HG02970 (cell line): ENCODE results near the gene DNAAF3.
A peak's percentile ranks its signal among the peaks of the same experiment; 100 is the strongest.
"Not testable (repeated sequence)": the region's sequence is repeated elsewhere in the genome, so short reads cannot be mapped to it uniquely, and the experiment has no call there.

Experiments
- ATAC-seq: cut with Tn5 transposase; IDR thresholded peaks from one replicate; pipeline ENCODE4 v1.9.1; 2021; ENCODE audit warnings: mild to moderate bottlenecking, moderate library complexity, moderate number of reproducible peaks; ENCODE audit not compliant: unreplicated experiment, low FRiP score

DNAAF3 gene

DNA sequence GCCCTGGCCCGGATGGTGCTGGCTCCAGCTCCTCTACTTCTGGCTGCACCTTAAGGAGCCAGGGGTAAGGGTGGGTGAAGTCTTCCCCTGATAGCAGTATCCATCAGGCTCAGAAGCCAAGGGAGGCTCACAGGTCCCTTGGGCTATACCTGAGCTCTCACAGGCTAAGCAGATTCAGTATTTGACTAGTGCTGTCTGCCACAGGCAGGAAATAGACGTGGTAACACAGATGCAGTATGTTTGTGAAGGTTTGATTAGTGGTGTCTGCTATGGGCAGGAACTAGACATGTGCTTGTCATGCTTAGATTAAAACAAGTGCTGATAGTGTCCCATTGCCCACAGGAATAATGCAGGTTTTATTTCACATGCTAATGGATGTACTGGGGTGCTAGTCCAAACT, 9.7 kb upstream of the DNAAF3 start:
- ATAC-seq, result no peak

DNA sequence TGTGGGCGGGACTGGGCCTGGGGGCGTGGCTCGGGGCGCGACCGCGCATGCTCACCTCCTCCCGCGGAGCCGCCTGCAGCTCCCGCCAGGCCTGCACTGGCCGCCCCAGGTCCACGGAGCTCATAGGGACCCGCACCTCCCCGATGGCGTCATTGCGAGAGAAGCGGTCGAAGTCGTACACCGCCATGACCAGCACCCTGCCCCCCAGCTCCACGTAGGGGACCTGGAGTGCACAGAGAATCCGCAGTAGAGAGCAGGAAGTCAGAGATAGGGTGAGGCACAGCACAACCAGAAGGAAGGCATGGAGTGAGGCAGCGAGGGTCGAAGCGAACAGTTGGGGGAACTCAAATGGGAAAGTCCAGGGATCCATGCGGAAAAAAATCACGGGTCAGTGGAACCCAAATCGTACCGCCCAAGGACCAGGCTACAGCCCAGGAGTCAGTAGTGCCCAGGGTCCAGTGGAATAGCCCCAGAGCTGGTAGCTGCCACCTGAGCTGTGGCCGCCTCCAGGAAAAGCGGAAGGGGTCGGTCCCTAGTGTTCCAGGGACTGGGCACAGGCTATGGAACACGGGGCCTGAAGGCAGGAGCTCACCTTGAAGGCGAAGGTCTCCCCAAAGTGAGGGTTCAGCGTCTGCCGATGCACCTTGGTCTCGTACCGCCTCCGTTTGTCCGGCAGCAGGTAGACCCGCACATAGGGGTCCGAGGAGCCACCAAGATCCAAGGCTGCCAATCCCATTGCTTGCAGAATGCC, 8.9 kb upstream of the DNAAF3 start:
- ATAC-seq, result no peak

DNA sequence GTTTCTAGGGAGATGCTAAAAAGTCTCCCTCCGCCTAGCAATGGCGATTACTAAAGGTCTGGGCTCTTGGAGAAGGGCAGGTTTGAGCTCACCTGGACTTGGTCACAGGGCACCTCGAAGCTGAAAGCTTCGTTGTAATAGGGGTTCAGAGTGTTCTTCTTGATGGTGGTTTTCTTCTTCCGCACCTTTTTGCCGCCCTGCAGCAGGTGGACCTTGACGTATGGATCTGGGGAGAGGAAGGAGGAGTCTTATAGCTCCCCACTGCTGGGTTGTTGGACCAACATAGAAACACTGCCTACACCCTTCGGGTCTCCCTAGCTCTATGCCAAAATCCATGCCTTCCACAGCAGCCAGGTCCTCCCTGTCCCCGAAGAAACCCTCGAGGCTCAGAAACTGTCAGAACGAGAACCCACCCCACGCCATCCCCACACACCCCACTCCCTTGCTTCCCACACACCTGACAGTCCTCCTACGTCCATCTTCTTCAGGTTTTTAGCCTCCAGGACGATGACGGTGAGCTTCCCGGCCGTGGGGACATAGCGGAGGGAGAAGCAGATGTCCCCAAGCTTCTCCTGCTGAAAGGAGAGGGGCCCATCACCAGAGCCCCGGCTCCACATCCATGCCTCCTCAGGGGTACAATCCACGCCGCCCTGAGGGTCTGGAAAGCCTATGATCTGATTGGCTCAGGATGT, 8.2 kb upstream of the DNAAF3 start:
- ATAC-seq, result no peak

DNA sequence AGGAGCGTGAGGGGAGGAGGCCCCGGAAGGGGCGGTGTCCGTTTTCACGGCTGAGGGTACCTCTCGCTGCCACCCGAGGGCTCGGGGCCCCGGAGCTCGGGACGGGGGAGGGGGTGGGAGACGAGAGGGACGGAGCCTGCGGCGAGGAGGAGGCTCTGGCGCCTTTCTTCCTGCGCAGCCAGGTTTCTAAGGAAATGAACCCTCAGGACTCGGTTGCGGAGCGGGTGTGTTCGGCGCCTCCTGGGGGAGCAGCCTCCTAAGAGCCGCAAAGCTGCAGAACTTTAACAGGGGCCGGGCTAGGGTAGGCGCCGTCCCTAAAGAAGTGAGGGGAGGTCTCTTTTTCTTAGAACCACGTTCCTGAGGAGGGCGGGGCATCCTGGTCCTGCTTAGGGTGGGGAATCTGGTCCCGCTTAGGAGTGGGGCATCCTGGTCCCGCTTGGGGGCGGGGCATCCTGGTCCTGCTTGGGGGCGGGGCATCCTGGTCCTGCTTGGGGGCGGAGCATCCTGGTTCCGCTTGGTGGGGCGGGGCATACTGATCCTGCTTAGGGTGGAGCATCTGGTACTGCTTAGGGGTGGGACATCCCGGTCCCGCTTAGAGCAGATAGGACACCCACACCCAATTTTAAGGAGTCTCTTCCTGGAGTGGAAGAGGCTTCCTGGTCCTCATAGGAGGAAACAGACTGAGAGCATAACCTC, 7.4 kb upstream of the DNAAF3 start:
- no peak for ATAC-seq

DNA sequence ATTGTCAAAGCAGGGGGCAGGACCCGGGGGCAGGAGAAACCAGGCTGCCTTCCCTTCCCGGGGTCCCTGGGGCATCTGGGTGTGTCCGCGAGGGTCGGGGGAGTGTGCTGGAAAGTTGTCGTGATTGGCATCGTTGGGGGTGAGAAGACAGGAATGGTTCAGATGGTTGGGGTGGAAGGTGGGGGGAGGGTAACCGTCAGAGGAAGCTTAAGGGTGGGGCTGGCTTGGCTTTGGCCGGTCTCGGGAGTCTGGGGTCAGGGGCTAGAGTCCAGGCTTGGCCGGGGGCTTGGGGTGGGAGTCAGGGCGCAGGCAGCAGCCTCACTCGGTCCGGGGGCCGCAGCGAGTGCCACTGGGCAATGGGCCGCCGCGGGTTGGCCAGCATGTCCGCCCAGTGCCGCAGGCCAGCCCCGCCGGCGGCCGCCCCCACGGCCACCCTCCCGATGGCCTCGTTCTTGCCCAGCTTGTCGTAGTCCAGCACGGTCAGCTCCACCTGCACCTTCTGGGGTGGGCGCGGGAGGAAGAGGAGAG, 6.8 kb upstream of the DNAAF3 start:
- ATAC-seq, result no peak

DNA sequence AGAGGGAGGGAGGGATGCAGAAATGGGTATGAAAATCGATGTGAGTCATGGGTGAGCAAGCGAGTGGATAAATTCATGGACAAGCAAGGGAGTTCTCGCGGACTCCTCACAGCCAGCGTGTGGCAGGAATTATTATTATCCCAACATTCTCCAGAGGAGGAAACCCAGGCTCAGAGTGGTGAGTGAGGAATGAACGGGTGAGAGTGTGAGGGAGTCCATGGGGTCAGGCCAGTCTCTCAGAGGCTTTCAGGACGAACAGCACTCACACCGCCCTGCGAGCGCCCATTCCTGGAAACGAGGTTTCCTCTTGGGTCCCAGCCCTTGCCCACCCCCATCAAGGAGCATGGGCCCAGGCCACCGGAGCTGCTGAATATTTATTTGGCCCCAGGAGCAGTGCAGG, 6.3 kb upstream of the DNAAF3 start:
- no peak for ATAC-seq

DNA sequence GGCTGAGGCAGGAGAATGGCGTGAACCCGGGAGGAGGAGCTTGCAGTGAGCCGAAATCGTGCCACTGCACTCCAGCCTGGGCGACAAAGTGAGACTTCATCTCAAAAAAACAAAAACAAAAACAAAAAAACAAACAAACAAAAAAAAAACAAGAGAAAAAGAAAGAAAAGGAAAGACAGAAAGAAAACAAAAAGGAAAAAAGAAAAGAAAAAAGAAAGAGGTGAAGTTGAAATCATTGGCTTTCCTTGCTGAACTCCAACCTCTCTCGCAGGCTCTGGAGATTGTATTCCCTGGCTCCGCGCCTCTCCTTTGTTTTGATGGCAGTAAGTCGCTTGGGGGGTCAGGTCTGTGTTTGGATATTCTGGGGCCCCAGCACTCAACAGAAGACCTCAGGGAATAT, 5.9 kb upstream of the DNAAF3 start:
- ATAC-seq, result not testable (repeated sequence)

DNA sequence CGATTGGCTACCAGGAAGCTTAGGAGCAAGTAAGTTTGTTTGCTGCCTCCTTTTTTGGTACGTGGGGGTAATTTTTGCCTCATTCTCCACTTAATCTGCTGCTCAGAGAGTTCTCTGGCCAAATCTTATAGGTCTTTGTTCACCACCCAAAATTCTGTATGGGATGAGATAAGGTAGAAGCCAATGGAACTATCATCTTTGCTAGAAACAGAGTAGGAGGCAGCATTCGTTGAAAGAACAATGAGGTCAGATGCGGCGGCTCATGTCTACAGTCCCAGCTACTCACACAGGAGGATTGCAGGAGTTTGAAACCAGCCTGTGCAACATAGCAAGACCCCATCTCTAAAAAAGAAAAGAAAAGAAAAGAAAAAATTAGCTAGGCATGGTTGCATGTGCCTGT, 5.0 kb upstream of the DNAAF3 start:
- ATAC-seq, result no peak

DNA sequence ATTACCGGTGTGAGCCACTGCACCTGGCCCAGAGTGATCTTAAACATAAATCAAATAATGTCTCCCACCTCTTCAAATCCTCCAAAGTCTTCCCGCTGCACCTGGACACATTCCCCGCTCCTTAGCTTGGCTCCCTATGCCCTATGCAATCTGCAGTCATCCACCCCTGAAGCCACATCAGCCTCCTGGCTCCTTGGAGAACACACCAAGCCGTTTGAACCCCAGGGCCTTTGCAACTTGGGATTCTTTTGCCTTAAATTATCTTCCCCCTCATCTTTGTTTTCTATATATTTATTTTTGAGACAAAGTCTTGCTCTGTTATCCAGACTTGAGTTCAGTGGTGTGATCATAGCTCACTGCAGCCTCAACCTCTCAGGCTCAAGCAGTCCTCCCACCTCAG, 2.7 kb upstream of the DNAAF3 start:
- no peak for ATAC-seq

DNA sequence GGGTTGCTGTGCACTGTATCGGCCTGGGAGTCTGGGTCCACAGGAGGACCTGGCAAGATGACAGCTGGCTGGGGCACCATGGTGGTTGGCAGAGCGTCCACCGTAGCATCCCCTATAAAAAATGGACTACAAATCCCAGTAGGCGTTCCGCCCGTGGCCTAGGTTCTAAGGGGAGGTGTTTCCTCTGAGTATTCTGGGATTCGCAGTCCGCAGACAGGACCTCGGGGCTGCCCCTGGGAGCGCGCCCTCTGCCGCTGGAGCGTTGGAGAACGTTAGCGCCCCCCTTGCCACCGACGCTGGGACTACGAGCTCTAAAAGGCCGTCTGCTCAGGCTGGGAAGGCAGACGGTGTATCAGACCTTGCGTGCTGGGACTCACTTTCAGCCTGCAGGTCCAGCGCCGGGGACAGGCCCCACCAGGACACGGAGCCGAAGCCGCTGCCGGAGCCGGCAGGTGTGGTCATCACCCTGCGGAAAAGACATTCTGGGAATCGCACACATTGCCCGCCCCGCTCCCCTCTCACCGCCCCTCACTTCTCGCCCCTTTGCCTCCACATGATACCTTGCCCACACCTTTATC, 372 bp downstream of the DNAAF3 start:
- ATAC-seq, result no peak

DNA sequence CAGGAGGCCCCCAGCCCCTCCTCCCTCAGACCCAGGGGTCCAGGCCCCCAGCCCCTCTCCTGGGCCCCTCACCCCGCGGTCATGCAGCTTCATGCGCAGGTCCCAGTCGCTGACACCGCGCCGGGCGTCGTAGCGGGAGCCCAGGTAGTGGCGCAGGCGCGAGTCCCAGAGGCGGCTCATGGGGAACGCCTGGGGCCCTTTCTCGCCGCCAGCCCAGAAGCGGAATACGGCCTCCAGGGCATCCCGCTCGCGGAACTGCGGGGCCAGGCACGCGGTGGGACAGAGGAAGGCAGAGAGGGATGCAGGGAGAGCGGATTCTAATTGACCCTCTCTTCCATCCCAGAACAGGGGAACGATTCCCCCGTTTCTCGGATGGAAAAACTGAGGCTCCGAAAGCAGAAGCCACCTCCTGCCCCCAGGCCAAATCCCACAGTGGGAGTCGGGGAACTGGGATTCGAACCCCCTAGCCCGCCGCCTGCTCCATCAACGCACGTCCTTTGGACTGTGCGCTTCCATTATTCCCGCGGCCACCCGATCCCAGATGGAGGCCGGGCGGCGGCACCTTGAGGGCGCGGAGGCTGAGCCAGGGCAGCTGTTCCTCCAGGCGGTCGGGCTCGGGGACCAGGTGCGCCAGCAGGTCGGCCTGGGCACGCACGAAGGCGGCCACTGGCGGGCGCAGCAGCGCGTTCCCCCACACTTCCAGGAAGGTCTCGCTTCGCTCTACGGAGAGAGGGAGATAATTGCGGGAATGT, 4.7 kb downstream of the DNAAF3 start:
- ATAC-seq, result no peak

DNA sequence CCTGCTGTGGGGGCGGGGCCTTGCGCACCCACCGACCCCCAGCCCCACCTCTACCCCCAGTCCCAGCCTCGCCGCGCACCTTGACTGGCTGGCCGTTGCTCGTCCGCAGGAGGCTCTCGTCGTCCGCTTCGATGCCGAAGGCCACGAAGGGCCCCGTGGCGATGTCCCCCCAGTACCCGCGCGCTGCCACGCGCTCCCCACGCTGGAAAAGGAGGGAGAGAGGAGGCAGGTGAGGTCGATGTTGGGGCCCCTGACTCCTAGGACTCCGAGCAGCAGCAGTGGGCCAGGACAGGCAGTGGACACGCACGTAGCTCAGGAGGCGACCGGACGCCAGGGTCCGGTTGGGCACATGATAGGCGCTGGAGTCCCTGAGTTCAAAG, 5.4 kb downstream of the DNAAF3 start:
- no peak for ATAC-seq

DNA sequence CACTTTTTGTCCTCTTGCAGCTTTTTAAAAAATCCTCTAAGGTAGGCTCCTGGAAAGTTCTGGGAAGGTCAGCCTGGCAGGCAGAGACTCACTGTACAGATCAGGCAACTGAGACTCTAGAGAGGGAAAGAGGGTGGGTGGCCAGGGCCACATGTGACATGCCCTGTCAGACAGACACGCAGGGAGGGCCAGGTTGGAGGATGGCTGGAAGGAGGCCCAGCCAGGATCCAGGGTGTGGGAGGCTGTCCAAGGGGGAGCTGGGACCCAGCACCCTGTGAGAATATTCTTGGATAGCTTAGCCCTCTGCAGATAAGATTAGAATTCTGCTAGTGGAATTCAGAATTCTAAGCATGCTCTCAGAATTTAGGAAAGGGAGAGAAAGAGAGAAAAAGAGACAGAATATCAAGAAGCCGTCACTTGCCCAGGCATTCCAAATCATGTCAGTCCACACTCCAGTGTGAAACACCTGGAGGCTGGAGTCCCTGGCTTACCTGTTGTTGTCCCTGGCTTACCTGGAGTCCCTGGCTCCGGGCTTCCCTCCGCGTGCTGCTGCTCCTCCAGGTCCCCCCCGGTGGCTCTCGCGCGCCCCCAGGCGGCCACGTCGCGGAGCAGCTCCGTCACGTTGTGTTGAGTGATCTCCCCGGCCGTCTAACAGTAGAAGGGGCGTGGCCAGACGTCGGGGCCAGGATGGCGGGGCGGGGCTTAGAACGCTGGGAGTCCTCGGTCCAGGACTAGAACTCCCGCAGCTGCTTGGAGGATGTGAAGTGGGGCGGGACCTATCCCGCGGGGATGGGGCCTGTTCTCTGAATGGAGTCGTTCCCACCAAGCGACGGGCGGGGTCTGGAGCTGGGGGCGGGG, 6.1 kb downstream of the DNAAF3 start:
- peak; percentile 85 for ATAC-seq

DNA sequence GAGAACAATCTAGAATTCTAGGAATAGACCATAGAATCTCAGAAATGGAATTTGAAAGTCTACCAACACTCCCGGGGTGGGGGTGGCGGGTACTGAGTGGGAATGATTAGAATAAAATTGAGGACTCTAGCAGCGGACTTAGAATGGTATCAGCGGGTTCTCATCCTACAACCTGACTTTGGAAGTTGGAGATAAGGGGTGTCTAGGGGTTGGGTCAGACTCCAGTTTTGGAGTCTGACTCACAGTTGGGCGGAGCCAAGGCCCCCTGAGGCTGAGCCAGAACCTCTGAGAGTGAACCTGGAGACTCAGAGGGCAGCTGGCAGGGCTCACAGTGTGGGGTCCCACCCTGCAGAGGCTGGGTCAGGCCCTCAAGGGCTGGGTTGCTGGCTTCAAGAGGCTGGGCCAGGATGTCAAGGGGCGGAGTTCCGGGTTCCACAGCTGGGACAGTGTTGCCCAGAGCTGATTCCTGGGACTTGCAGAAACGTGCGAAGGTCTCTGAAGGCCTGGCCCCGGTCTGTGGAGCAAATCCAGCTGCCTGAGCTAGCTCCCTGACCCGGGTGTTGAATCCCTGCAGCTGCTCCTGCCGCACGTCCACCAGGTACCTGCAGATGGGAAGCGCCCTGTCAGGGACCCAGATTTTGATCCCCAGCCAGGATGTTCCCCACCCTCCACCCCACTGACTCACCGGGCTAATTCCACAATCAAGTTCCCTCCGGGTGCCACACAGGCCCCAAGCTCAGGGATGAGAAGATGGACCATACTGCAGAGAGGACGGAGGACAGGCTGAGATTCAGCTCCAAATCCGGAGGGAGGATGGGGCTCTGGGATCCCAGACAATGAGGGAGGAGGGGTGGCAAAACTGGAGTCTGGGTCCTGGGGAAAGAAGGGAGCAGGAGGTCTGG, 7.3 kb downstream of the DNAAF3 start:
- ATAC-seq, result no peak

DNA sequence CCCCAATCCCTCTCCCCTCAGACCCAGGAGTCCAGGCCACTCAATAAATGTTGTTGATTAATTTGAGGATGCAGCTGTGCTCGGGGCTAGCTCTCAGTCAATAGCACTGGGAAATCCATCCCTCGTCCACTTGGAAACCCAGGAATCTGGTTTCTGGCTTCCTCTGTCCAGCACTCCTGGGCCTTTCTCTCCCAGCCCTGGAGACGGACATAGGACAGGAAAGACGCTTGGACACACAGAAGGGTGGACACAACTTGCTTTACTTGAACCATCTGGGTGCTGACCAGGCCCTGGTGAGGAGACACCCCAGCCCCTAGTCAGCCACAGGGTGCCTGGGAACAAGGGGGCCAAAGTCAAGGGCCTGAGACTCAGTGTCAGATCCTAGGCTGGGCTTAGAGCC, 8.0 kb downstream of the DNAAF3 start:
- no peak for ATAC-seq

DNA sequence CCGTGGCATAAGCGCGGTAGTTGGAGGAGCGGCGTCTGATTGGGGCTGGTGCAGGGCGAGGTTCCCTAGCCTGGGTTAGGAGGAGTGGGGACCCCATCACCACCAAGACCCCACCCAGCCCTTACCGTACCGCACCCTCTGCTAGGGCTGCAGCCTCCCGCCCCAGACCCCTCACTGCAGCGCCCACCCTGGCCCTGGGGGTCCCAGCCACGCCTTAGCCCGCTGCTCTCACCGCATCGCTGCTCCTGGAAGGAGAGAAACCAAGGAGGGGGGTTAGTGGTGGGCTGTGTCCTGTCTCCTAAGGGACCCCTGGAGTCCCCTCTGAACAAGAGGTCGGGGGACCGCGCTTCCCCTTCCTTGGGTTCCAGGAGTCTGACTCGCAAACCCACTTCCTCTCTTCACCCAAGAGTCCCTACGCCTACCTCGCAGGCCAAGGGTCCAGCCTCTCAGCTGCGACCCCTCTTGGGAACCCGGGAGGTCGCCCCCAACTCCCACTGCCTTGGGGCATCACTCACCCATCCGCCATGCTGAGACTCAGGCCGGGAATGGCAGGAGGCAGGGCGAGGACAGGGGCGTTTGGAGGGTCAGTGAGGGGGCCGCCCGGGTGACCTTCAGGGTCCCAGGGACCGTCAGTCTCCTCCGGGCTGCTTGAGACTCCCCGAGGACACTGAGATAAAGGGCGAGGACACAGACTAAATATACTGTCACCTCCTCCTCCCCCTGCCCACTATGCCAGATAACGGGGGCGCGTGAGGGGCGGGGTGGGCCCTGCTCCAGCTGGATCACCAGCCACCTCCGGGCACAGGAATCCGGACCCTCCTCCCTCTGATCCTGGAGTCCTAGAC, 9.1 kb downstream of the DNAAF3 start, which contains the start of gene TNNI3:
TSS of gene TNNI3 (minus strand) at position 669 of the 845 bp plus-strand sequence. CDS start at position 526, 143 bp downstream.
- ATAC-seq, result no peak
